ENCODE data around the gene NAA16.

GRCh38 chr13:41344358-41344757 lies 33.3 kb downstream of the NAA16 start:
- no peak for TF ChIP-seq CTCF (conservative IDR thresholded peaks at IDR 0.05; ENCODE audit: low read depth, low read length)
- TF ChIP-seq EZH2 (IDR thresholded peaks at IDR 0.05; ENCODE audit: low read length, unreplicated experiment) = no peak
- TF ChIP-seq EZH2phosphoT487 (IDR thresholded peaks at IDR 0.05; ENCODE audit: borderline replicate concordance, low read length) = no peak
